IPS-18a (cell line): ENCODE data around the gene PIK3C2G.

Experiments
- H3K27ac ChIP-seq: one replicate; pipeline ENCODE4 v1.5.1; 2013; ENCODE audit warnings: low read length
- H3K27me3 ChIP-seq: one replicate; pipeline ENCODE4 v1.6.1; 2013; ENCODE audit warnings: mild to moderate bottlenecking, low read length; ENCODE audit not compliant: control insufficient read depth, insufficient read depth
- H3K36me3 ChIP-seq: one replicate; pipeline ENCODE4 v1.6.1; 2013; ENCODE audit warnings: low read depth, low read length; ENCODE audit not compliant: control insufficient read depth
- H3K4me1 ChIP-seq: one replicate; pipeline ENCODE4 v1.6.1; 2013; ENCODE audit warnings: low read depth, low read length; ENCODE audit not compliant: control insufficient read depth
- H3K4me3 ChIP-seq: one replicate; pipeline ENCODE4 v1.5.1; 2013; ENCODE audit warnings: low read length
- H3K9ac ChIP-seq: one replicate; pipeline ENCODE4 v1.6.1; 2013; ENCODE audit warnings: mild to moderate bottlenecking, low read length, moderate library complexity
- H3K9me3 ChIP-seq: one replicate; pipeline ENCODE4 v1.6.1; 2013; ENCODE audit warnings: low read depth, low read length; ENCODE audit not compliant: control insufficient read depth

The PIK3C2G gene

DNA sequence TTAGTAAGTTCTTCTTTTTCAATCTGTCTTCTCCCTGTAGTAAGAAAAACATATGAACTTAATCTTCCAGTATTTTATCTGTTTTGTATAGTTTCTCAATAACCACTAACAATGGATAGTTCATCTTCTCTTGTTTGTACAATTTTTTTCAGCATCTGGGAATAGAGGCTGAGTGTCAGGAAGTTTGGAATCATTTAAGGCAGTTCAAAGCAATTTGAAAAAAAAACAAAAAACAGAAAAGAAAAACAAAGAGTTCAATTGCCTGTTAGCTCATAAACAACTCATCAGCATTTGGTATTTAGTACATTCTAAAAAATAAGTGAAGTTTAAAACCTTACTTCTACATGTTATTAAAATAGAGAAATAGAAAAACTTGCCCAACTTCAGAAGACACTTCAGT, 359.7 kb downstream of the PIK3C2G start:
- Histone ChIP-seq H3K4me3 (no peak overlapping the region), H3K36me3 (no peaks in the 10 kb centered on the region), H3K9ac (no peak overlapping the region), H3K4me1 (no peaks in the 10 kb centered on the region), H3K27ac (no peak overlapping the region), H3K9me3 (no peaks in the 10 kb centered on the region), H3K27me3 (no peaks in the 10 kb centered on the region)

DNA sequence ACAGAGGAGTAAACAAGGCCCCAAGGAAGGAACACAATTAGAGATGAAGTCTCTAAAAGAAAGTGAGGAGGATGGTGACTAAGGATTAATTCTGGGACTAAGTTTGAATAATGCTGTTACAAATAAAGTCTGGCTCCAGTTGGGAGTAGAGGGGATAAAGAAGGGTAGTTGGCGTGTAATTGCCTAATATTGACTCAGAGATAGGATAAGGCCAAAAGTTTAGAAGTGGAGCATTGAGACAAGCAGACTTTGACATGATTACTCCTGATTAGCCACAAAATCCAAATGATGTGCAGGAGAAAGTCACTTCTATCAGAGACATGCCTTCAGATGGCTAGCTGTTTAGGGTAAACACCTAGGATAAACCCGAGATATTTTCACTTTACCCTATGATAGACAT, 368.1 kb downstream of the PIK3C2G start:
- Histone ChIP-seq H3K9me3 (no peaks in the 10 kb centered on the region), H3K27me3 (no peaks in the 10 kb centered on the region), H3K9ac (no peak overlapping the region), H3K27ac (no peak overlapping the region), H3K4me3 (no peak overlapping the region), H3K4me1 (no peaks in the 10 kb centered on the region), H3K36me3 (no peaks in the 10 kb centered on the region)

DNA sequence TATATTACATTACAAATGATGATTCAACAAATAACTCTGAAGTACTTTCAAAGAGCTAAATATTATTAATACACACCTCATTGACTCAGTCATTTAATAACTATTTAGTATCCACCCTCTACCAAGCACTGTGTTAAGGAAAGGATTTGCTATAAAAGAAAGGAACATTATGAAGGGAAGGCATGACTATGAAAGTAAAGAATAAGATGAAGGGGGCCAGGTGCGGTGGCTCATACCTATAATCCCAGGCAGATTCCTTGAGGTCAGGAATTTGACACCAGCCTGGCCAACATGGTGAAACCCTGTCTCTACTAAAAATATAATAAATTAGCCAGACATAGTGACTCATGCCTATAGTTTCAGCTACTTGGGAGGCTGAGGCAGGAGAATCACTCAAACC, 368.6 kb downstream of the PIK3C2G start:
- H3K9ac ChIP-seq = no peak overlapping the region
- no peaks in the 10 kb centered on the region for H3K4me1 ChIP-seq
- no peak overlapping the region for H3K4me3 ChIP-seq
- no peak overlapping the region for H3K27ac ChIP-seq
- no peaks in the 10 kb centered on the region for H3K36me3 ChIP-seq
- no peaks in the 10 kb centered on the region for H3K27me3 ChIP-seq
- no peaks in the 10 kb centered on the region for H3K9me3 ChIP-seq

DNA sequence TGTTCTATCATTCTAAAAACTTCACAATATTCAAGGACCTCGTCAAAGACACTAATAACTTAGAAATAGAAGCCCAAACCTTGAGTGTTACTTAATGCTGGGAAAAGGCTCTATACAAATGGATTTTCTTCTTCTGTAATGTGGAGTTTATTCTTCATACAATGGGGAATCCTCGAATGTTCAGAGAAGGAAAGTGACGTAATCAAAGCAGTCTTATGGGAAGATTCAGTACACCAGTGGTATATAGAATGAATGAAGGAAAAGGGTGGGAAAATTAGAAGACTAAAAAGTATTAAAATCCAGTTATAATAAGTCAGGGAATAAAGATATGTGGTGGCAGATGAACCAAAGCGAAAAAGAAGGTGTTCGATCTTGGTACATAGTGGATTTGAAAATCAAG, 370.0 kb downstream of the PIK3C2G start:
- Histone ChIP-seq H3K36me3 (no peaks in the 10 kb centered on the region), H3K27me3 (no peaks in the 10 kb centered on the region), H3K9ac (no peak overlapping the region), H3K4me3 (no peak overlapping the region), H3K4me1 (no peaks in the 10 kb centered on the region), H3K27ac (no peak overlapping the region), H3K9me3 (no peaks in the 10 kb centered on the region)

DNA sequence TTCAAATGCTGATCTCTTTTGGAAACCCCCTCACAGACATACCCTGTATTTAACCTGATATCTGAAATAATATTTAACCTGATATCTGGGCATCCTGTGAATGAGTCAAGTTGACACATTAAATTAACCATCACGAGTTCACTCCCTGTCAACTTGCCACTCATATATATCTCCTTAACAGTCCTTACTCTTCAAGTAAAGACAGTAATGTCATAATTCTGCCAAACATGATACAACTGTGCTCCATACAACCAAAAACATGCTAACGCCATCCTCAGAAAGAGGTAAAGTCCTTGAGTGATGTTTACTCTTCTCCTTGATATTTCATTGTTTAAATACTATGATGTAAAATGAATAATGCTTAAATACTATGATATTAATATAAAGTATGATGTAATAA, 371.5 kb downstream of the PIK3C2G start:
- Histone ChIP-seq H3K9me3 (no peaks in the 10 kb centered on the region), H3K36me3 (no peaks in the 10 kb centered on the region), H3K4me3 (no peak overlapping the region), H3K27me3 (no peaks in the 10 kb centered on the region), H3K9ac (no peak overlapping the region), H3K27ac (no peak overlapping the region), H3K4me1 (no peaks in the 10 kb centered on the region)

DNA sequence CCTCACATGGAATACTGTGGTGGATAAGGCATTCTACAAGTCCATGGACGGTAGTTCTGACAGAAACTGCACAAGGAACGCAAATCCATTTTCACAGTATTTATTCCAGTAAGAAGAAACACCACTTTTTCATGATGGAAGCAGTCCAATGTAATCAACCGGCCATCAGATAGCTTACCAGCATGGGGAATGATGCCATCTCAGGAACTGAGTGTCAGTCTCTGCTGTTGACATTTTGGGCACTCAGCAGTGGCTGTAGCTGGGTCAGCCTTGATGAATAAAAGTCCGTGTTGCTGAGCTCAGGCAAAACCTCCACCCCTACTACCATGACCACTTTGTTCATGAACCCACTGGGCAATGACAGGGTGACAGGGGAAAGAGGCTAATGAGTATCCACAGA, 373.1 kb downstream of the PIK3C2G start:
- Histone ChIP-seq H3K4me1 (no peaks in the 10 kb centered on the region), H3K4me3 (no peak overlapping the region), H3K9ac (no peak overlapping the region), H3K9me3 (no peaks in the 10 kb centered on the region), H3K36me3 (no peaks in the 10 kb centered on the region), H3K27me3 (no peaks in the 10 kb centered on the region), H3K27ac (no peak overlapping the region)

DNA sequence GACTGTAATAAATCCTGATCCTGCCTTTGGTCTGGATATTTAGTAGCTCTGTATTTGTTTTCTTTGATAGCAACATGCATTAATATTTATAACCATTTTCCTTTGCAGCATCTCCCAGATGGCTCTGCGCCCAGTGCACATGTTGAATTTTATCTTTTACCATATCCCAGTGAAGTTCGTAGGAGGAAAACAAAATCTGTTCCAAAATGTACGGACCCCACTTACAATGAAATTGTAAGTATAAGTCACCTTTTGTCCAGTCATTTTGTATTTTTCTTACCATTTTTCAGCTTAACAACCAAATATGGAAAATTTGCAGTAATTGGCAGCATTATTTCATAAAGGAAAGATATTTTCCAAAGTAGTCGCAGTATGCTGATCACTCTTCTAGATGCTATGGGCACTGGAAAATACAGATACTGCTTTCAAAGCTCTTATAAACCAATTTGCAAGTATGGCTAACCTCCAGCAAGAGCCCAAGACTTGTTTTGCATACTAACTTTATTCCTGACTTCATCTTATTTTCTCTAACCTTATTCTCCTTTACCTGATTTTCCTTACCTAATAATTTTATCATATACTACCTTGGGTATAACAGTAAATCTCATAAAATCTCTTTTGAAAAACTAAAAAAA, 379.1 kb downstream of the PIK3C2G start:
- Histone ChIP-seq H3K27ac (no peak overlapping the region), H3K4me3 (no peak overlapping the region), H3K9me3 (no peaks in the 10 kb centered on the region), H3K36me3 (no peaks in the 10 kb centered on the region), H3K27me3 (no peaks in the 10 kb centered on the region), H3K9ac (no peak overlapping the region), H3K4me1 (no peaks in the 10 kb centered on the region)

DNA sequence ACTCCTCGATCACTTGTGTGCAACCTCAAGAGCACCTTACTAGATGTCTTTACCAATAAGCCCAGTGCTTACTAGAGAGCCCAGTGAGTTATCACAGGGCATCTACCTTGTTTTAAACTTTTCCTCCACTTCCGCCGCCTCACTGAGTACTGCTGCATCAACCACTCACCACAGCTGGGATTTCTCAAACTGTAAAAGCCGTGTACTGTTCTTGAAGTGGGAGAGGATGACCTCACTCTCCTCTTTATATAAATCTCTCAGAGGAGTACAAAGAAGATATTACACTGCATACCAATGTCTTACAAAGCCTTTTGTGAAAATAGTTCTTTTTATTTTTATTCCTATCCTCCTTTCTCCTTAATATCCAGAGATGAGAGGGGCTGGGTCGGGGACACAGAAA, 382.4 kb downstream of the PIK3C2G start:
- H3K4me1 ChIP-seq = no peaks in the 10 kb centered on the region
- no peaks in the 10 kb centered on the region for H3K9me3 ChIP-seq
- H3K27ac ChIP-seq = no peak overlapping the region
- no peaks in the 10 kb centered on the region for H3K36me3 ChIP-seq
- no peaks in the 10 kb centered on the region for H3K27me3 ChIP-seq
- no peak overlapping the region for H3K9ac ChIP-seq
- H3K4me3 ChIP-seq = no peak overlapping the region

DNA sequence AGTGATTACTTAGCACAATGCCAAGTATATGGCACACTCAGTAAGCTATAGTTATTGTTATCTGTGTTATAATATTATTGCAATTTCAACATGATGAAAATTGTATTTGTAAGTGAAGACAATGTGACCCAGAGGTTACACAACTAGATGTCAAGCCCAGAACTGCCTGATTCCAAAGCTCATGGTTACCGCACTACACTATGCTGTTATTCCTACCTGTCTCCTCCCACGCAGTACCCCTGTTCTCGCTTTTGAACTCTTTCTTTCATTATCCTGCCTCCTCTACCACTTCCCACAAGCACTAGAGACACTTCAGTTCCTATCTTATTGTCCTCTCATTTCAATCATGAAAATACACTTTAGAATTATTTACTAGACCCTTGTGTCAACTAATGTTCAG, 383.2 kb downstream of the PIK3C2G start:
- Histone ChIP-seq H3K27ac (no peak overlapping the region), H3K4me1 (no peaks in the 10 kb centered on the region), H3K4me3 (no peak overlapping the region), H3K36me3 (no peaks in the 10 kb centered on the region), H3K27me3 (no peaks in the 10 kb centered on the region), H3K9ac (no peak overlapping the region), H3K9me3 (no peaks in the 10 kb centered on the region)

DNA sequence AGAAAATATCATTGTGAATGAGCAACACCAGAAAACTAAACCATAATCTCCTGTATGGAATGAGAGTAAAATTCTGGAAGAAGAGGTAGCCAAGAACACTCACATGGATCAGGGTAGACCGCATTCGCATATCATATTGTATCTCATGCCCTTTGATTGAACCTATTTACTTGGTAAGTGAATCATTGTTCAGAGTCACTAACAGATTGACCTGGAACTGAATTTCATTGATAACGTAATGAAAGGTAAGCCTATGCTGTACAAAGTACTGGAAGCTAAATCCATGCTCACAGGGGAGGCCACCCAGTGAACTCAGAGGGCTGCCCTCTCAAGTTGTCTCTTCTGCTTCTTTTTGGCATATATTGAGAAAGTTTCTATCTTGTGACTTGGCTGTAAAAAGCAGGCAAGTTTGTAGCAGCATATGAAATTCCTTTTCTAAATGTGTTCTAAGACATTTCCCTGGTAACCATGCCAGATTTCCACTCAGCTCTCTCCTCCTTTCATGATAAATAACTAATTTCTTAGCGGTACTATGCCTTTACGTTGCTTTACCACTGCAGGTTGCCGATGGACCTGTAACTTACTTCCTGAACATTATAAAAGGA, 385.1 kb downstream of the PIK3C2G start:
- Histone ChIP-seq H3K9ac (no peak overlapping the region), H3K27me3 (no peaks in the 10 kb centered on the region), H3K36me3 (no peaks in the 10 kb centered on the region), H3K9me3 (no peaks in the 10 kb centered on the region), H3K4me1 (no peaks in the 10 kb centered on the region), H3K4me3 (no peak overlapping the region), H3K27ac (no peak overlapping the region)

DNA sequence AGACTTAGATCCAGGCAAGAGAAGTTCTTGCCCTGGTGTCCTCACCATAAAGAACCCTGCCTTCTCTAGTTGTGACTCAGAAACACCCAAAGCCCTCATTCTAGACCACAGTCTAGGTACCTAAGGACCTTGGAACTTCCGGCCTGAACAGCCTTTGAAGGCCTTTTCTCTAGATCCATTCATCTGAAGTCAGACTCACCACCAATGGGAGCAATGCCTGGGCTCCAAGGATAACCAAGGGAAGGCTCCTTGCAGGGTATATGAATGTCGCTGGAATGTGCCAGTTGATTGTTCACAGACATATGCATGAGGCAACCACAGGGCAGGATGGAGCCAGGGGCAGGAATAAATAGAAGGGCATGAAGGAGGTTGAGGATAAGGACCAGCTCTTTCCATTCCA, 390.2 kb downstream of the PIK3C2G start:
- no peak overlapping the region for H3K4me3 ChIP-seq
- H3K9me3 ChIP-seq = no peaks in the 10 kb centered on the region
- H3K27me3 ChIP-seq = no peaks in the 10 kb centered on the region
- H3K4me1 ChIP-seq = no peaks in the 10 kb centered on the region
- H3K9ac ChIP-seq = no peak overlapping the region
- no peaks in the 10 kb centered on the region for H3K36me3 ChIP-seq
- H3K27ac ChIP-seq = no peak overlapping the region

DNA sequence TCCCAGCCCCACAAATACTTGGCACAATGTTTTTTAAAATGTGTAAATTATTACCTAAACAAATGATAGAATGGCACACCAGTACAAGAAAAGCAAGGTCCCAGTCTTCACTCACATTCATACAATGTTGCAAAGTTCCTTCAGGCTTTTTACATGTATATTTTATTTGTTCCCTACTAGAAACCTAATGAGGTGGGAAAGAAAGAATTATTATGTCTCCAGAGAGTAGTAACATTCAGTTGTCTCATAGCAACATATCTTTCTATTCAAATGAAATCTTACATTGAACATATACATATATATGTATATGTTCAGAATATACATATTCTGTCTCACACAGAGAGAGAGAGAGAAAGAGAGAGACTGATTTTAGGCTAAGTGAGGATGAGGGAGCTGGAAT, 391.3 kb downstream of the PIK3C2G start:
- Histone ChIP-seq H3K27ac (no peak overlapping the region), H3K4me1 (no peaks in the 10 kb centered on the region), H3K27me3 (no peaks in the 10 kb centered on the region)

More for the DNA sequence above, 391.3 kb downstream of the PIK3C2G start:
- Histone ChIP-seq H3K9ac (no peak overlapping the region), H3K9me3 (no peaks in the 10 kb centered on the region), H3K4me3 (no peak overlapping the region), H3K36me3 (no peaks in the 10 kb centered on the region)
